NCI-H2029 (cell line): ENCODE data around the gene RAP1GDS1.
"Not testable (repeated sequence)": the region's sequence is repeated elsewhere in the genome, so short reads cannot be mapped to it uniquely, and the experiment has no call there.

Experiments used
- DNase-seq: peaks from one replicate; lab custom pipeline; 2025; lab: John Stamatoyannopoulos, UW

The RAP1GDS1 gene

DNA sequence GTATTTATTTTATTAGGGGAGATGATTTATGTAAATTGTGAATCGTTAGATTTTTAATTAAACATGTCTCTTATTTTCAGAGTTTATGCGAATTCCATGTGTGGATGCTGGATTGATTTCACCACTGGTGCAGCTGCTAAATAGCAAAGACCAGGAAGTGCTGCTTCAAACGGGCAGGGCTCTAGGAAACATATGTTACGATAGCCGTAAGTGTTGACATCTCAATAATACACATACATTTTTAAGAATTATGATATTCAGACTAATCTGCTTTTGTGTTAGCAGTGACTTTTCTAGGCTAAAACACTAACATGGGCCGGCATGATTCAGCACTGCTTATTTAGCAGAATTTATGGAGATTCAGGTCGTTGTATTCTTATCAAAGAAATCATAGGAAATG lies 91.2 kb downstream of the RAP1GDS1 start:
- no peak for DNase-seq

DNA sequence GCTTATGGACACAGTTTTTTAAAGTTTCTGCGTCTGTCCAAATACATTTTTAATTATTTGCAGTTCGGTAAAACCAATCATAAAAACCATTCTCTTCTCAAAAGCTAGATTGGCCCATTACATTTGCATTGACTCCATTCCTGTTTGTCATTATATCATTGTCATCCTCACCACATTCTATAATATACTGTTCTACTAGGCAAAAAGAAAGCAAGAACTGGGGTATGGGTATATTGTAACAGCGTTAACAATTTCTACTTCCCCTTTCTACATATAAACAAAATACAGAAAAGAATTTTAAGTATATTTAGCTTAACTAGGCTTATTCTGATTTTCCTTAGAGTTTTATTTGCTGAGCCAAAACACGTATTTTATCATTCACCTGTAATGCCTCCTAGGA lies 91.8 kb downstream of the RAP1GDS1 start:
- DNase-seq: no peak

DNA sequence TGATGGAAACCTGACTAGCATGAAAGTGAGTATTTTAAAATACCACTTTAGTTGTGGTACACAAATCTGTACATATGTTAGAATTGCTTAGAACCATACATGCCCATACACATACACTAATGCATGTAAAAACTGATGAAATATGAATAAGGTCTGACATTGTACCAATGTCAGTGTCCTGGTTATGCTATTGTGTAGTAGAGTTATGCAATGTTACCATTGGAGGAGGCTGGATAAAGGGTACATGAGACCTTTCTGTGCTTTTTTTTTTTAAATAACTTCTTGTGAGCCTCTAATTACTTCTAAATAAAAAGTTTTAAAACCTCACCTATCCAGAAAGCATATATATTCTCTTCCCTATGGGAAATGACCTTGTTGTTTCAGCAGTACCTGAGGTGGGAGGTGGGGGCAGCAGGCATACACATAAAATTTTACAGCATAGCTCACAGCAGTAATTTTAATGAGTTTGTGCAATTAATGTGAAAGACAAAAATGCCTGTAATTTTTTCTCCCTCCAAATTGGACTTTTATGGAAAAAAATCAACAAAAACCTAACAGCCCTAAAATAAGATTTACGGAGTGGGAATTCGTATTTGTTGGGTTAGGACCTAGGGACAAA lies 97.6 kb downstream of the RAP1GDS1 start:
- DNase-seq: no peak

DNA sequence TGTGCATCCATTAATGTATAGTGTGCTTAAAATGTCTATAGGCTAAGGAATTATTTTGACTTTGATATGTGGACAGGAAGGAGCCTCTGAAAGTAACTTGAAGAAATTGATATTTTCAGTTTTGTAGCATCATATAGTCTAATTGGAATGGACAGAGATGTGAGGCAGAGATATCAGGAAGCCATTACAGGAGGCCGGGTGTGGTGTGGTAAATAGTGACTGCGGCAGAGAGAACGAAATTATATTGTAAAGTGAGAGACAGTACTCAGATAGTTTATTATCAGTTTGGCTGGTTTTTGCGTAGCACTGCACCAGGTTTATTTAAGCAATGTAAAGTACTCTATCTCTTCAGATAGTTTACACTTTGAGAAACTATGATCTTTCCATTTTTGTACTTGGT lies 98.5 kb downstream of the RAP1GDS1 start:
- DNase-seq: no peak

- no peak for DNase-seq
Measured at GRCh38 chr4:98363431-98363830, 102.2 kb downstream of the RAP1GDS1 start.

- not testable (repeated sequence) for DNase-seq
Measured at GRCh38 chr4:98366275-98366674, 105.1 kb downstream of the RAP1GDS1 start.

- not testable (repeated sequence) for DNase-seq
Measured at GRCh38 chr4:98368000-98368399, 106.8 kb downstream of the RAP1GDS1 start.

- no peak for DNase-seq
Measured at GRCh38 chr4:98369322-98369721, 108.1 kb downstream of the RAP1GDS1 start.

DNA sequence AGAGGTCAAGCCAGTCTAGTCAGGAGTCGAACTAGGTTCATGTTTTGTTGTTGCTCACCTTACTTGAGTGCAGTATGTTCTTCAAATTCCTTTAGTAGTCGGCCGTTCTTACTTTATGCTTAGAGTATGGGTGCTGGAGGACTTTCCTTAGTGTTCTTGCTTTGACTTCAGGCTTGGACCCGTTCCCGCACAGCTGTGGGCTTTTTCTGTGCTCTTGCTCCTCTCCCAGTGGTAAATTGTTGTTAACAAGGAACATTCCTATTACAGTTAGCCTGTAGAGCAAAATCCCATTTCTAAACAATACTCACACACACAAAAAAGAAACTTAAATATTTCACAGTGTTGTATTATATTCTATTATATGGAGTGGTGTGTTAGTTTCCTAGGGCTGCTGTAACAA lies 113.5 kb downstream of the RAP1GDS1 start:
- DNase-seq: no peak

GRCh38 chr4:98377559-98377958 lies 116.4 kb downstream of the RAP1GDS1 start:
- no peak for DNase-seq

DNA sequence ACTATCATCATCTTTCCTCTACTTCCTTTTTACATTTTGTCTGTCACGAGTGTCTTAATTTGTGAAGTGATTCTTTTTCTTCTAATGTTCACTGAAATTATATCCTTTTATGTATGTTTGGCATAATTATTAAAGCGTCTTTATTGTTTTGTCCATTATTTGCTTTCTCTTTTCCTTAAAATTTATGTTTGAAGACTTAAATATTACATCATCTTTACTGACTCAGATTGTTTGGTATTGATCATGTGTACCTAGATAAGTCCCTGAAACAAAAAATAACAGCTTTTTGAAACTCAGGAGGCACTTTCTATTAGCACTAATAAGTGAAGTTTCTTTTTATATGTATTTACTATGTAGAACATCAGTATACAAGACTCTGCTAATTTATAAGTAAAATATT lies 120.1 kb downstream of the RAP1GDS1 start:
- DNase-seq: no peak

DNA sequence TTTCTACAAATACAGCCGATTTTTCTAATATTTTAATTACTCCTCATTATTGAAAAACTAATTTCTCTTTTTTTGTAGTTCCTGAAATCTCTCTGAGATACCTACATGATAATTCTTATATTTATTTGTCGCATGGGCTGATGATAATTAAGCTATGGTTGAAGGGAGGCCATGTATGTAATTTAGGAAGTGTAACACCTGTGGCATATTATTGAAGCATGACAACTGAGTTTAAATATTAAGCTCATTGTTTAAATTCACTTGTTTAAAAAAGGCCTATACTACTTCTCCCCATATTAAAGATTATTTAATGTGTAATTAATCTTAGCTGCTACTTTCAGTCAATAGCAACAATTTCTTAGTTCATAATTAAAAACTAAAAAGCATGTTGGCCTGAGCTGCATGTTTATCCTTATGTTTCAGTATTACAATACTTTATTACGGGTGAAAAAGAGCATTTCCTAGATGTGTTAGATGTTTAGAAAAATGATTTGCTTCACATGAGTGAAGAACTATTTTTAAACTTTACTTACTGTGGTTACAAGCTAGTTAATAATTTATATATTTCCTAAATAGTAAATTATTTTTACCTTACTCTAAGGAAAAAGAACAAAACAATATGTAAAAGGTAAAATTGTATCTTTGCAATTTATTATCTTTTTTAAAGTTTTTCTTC lies 122.4 kb downstream of the RAP1GDS1 start:
- DNase-seq: no peak

DNA sequence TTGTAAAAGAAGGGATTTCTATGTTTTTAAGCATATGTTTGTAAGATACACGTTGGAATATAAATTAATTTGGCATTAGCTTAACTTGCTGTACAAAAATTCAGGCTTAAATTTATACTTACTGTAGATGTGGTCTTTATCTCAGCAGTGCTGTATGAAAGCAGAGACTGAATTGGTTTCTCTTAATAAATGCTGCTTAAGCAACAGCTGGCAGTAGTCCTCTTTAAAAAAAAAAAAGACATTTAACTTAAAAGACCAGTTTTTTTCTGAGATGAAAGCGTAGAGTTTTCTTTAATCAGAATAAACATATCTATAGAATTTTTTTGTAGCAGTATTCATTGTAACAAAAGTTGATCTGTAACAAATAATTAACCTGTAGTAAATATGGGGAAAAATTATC lies 124.6 kb downstream of the RAP1GDS1 start:
- DNase-seq: no peak

DNA sequence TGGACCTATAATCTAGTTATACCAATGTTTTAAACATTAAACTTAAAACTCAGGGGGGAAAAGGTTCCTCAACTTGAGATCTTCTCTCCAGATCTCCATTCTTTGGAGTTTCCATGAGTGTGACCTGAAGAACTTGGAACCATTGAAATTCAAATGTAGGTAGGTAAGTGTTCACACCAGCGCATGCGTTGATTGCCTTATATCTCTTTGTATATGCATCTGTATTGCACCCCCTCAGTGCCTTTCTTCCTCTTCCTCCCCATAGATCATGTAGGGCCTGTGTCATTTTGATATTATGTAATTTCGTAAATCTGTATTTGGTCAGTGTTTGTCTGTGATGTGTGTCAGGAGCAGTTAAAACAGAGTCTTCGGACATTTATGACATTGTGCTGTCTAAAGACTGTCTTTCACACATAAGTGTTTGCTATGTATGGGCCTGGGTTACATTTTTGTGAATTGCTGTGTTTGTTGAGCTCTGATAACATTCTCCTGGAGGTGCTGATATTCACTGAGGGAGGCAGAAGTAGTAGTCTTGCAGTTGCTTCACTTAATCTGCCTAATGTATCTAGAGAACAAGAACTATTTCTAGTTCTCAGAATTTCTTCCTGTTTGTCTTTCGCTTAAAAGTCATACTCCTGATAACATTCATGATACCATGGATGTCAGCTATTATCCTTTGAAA lies 126.3 kb downstream of the RAP1GDS1 start:
- no peak for DNase-seq

- no peak for DNase-seq
Measured at GRCh38 chr4:98394134-98394533, 132.9 kb downstream of the RAP1GDS1 start.

DNA sequence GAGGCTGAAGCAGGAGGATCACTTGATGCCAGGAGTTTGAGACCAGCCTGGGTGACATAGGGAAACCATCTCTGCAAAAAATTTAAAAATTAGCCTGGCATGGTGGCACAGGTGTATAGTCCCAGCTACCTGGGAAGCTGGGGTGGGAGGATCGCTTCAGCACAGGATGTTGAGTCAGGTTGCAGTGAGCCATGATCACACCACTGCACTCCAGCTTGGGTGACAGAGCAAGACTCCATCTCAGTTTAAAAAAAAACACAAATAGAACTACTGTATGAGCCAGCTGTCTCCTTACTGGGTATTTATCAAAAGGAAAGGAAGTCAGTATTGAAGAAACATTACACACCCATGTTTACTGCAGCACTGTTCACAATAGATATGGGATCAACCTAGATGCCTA lies 138.7 kb downstream of the RAP1GDS1 start:
- DNase-seq: no peak

DNA sequence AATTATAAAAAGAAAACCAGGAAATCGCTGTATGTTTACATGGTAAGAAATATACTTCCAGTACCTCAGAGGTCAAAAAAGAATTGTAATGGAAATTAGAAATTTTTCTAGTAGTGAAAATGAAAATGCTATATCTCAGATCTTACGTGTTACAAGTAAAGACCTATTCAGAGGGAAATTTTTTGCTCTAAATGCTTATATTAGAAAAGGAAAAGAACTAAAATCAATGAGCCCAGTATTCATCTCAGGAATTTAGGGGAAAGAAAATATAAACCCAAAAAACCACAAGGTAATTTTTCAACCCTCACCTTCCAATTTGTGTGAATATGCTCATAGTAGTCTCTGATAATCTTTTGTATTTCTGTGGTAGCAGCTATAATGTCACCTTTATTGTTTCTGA lies 145.6 kb downstream of the RAP1GDS1 start:
- no peak for DNase-seq

GRCh38 chr4:98411731-98412130 lies 150.5 kb downstream of the RAP1GDS1 start:
- DNase-seq: no peak

GRCh38 chr4:98416844-98417243 lies 155.7 kb downstream of the RAP1GDS1 start:
- DNase-seq: no peak

- not testable (repeated sequence) for DNase-seq
Measured at GRCh38 chr4:98420151-98420550, 159.0 kb downstream of the RAP1GDS1 start.

- DNase-seq: no peak
Measured at GRCh38 chr4:98421111-98421510, 159.9 kb downstream of the RAP1GDS1 start.

DNA sequence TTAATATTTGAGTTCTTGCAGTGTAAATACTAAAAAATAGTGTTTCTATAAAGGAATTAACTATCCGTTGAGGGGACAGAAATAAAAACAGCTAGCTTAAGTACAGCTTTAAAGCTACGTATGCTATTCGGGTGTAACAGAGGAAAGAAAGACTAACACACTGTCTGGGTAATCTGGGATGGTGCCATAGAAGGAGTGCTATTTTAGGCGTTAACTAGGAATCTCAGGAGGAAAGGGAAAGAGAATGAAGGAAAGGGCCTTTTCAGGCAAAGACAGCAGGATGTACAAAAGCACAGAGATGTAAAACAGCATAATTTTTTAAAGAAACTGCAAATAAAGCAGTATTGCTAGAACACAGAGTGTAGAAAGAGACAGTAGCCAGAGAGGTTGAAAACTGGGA lies 161.8 kb downstream of the RAP1GDS1 start:
- no peak for DNase-seq

GRCh38 chr4:98430708-98431403 lies 169.7 kb downstream of the RAP1GDS1 start:
- DNase-seq: no peak
